KOPT-K1 (cell line): ENCODE results near the gene IL17RD.

Experiments used
- H3K27ac ChIP-seq: fragments of 200-600 bp; sonication (generic); 2 replicates; pipeline ENCODE4 v1.5.1; 2016; ENCODE audit warnings: antibody characterized with exemption, mild to moderate bottlenecking, low read depth, low read length; ENCODE audit not compliant: poor library complexity, severe bottlenecking
- H3K36me3 ChIP-seq: fragments of 200-600 bp; sonication (generic); 2 replicates; pipeline ENCODE4 v1.5.1; 2017; ENCODE audit warnings: antibody characterized with exemption, mild to moderate bottlenecking, low read length, moderate library complexity; ENCODE audit not compliant: insufficient read depth
- H3K9me3 ChIP-seq: fragments of 200-600 bp; sonication (generic); 2 replicates; pipeline ENCODE4 v1.5.1; 2017; ENCODE audit warnings: antibody characterized with exemption, low read length, mild to moderate bottlenecking; ENCODE audit not compliant: insufficient read depth, poor library complexity, severe bottlenecking

IL17RD gene

DNA sequence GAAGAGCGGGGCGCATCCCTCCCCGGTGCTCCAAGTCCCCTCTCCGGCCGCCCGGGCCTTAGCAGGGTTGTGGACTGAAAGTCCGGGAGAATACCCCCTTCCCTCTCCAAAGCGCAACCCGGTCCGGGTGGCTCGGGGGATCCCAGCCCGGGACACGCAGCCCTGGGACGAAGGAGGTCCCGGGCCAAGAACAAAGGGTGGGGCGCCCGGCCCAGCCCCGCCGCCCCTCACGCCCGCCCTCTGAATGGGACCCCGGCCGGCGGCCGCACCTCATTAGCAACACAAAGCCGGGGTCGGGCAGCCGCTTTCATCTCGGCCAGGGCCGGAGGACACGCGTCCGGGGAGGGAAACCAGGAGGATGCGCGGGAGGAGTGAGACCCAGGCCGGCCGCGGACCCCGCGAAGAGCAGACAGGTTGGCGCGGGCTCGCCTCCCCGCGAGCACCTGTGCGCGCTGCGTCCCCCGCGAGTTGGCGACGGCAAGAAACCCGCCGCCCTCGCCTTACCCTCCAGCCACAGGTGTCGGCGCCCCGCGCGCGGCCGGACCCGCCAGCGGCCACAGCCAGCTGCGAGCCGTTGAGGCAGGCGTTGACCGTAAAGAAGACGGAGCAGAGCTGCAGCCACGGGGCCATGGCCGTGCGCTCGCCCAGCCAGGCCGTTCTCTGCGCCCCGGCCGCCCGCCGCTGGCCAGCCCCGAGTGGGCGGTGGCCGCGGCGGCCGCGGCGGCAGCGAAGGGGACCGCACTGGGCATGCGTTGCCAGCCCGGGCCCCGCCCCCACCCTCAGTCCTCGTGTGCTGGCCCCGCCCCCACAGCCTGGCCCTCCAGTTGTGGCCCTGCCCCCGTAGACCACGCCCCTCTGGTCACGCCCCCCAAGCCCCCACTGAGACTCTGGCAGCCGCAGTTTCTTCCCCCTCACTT, at the start of gene IL17RD:
Gene IL17RD (minus strand): TSS at position 697 of the 917 bp plus-strand sequence. CDS start 67 bp downstream, at position 630.
- no peak within 1 kb of the TSS for H3K27ac ChIP-seq
- no peaks in the 10 kb centered on the region for H3K36me3 ChIP-seq
- no peaks in the 10 kb centered on the region for H3K9me3 ChIP-seq

DNA sequence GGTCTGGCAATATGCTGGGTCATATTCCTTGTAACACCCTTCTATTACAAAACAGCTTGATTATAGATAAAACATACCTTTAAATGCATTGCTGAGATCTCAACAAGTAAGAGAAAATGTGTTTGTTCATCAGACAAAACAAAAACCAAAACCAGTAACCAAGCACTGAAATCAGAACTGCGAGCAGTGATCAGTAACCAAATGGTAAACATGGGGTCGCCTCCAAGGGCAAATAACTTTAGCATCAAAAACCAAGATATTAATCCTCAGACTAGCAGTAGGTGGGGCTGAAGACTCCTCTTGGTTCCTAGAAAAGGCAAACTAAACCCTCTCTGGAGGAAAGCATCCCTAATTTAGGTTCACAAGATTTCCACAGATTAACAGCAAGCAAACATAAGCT, 41.3 kb upstream of the IL17RD start:
- Histone ChIP-seq H3K27ac (no peak overlapping the region), H3K36me3 (no peaks in the 10 kb centered on the region), H3K9me3 (no peaks in the 10 kb centered on the region)

DNA sequence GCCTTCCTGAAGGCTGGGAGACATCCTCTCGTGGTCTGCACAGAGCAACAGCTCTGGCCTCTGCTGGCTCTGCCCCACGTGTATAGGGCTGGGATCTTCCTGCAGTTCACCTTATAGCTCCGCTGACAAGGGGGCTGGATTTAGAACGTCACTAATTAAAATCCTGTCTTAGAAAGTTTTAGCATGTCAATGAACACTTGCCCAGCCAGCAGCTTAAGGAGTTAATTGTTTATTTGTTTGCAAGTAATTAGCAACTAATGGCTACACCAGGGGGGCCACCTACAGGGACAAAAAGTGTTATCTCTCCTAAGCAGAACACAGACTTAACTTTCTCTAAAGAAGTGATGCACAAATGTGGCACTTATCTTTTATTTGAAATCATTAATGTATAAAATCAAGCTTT, 34.7 kb upstream of the IL17RD start, which contains the start of gene HESX1:
Gene HESX1 (minus strand): TSS at position 84 of the 403 bp plus-strand sequence. CDS start 60 bp downstream, at position 24.
- Histone ChIP-seq H3K36me3 (no peaks in the 10 kb centered on the region), H3K9me3 (no peaks in the 10 kb centered on the region), H3K27ac (no peak within 1 kb of the TSS)

DNA sequence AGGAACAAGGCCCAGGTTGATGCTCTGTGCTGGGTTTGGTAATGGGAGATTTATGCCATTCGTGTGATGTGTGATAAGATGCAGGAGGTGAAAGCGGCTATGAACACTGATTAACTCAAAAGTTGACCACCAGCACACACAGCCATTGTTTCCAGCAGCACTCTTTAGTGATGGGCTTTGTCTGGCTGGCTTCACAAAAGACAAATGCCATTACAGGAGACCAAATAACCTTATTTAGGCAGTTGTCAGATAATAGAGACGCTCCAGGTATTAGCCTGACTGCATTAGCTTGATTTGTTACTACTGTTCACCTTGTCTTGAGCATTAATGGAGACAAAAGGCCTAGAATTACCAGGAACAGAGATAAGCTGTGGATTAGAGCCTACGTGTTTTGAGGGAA, 29.5 kb upstream of the IL17RD start:
- Histone ChIP-seq H3K9me3 (no peaks in the 10 kb centered on the region), H3K36me3 (no peaks in the 10 kb centered on the region), H3K27ac (no peak overlapping the region)

DNA sequence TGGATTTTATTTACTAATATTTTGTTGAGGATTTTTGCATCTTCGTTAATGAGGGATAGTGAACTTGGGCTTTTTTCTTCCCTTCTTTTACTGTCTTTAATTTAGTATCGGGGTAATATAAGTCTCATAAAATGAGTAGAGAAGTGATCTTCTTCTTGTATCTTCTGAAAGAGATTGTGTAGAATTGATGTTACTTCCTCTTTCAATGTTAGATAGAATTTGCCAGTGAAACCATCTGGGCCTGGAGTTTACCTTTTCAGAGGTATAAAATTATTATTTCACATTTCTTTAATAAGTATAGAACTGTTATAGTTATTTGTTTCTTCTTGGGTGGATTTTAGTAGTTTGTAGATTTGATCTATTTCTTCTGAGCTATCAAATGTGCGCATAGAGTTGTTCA, 26.9 kb upstream of the IL17RD start:
- Histone ChIP-seq H3K36me3 (no peaks in the 10 kb centered on the region), H3K9me3 (no peaks in the 10 kb centered on the region), H3K27ac (no peak overlapping the region)

DNA sequence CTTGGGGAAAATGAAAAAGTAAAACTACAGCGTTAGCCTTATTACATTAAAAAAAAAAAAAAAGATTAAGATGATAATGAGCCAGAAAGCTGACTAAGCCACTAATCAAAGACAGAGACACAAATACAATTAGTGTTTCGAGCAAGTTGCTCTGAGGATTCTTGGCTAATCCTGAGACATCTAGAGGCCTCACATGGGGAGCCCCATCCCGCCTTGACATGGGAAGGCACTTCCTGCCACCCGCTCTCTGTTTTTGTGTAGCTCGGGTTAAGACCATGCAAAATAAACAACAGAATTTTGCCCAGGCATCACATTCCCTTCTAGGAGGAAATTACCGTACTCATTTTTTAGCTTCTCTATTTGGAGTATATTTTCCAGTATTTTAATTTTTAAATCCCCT, 19.4 kb upstream of the IL17RD start:
- H3K9me3 ChIP-seq, result no peaks in the 10 kb centered on the region

DNA sequence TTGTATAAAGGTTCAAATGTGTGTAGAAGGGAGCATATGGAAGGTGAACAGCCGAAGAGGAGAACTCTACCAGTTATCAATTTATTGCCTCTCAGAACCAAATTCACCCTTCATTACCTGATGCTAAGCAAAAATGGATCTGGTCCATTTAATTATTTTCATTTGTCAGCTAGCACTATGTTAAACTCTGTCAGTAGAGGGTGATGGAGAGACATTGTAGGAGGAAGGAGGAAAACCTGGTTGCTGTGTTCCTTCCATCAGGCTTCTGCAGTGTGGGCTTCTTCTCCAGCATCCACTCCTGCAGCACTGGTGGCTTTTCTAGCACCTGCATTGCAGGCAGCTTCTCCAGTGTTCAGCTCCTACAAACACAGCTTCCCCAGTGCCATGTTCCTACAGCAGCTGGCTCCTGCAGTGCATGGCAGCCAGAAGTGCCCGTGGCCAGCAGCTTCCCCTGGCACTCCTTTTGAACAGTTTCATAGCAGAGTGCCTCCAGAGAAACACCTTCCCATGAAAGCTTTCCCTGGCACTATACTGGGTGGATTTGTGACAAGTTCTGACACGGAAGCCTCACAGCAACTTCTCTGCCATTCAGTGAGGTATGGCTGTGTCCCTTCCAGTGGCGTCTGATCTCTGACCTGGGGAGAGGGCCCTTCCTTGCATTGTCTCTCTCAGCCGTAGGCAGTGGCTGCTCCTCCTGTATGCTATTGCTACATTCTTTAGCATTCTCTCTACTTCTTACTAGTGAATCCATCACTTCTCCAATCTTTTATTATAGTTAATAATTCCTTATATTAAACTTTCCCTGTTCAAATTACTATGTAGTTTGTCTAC, 14.6 kb upstream of the IL17RD start:
- no peaks in the 10 kb centered on the region for H3K36me3 ChIP-seq
- no peaks in the 10 kb centered on the region for H3K9me3 ChIP-seq
- H3K27ac ChIP-seq, result no peak overlapping the region

More for the DNA sequence above, 19.4 kb upstream of the IL17RD start:
- Histone ChIP-seq H3K27ac (no peak overlapping the region), H3K36me3 (no peaks in the 10 kb centered on the region)

DNA sequence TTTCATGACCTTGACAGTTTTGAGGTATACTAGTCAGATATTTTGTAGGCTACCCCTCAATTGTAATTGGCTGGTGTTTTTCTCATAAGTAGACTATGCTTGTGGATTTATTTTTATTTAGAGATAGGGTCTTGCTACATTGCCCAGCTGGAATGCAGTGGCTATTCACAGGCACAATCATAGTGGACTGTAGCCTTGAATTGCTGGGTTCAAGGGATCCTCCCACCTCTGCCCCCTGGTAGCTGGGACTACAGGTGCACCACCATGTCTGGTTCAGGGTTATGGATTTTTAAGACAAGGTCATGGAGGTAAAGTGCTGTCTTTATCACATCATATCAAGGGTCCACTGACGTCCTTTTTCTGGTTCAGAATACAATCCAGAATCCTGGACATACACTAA, 10.9 kb upstream of the IL17RD start:
- H3K9me3 ChIP-seq, result no peaks in the 10 kb centered on the region
- no peak overlapping the region for H3K27ac ChIP-seq

DNA sequence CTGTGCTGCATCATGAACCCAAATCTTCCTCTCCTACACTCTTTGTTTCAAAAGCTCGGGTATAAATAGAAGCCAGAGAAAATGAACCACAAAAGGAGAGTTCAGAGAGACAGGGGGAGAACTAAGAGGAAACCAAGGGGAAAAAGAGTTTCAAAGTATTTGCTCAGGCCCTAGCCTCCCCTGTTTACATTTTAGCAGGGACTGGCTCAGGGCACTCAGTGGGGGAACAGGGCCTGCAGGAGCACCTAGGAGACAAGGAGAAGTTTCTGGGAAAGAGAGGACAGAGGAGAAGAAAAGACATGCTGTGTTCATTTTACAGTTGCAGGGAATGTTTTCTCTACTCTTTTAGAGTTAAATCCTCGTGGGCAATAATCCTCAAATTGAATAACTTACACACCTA, 8.5 kb upstream of the IL17RD start:
- Histone ChIP-seq H3K36me3 (no peaks in the 10 kb centered on the region), H3K9me3 (no peaks in the 10 kb centered on the region), H3K27ac (no peak overlapping the region)

More for the DNA sequence above, 10.9 kb upstream of the IL17RD start:
- no peaks in the 10 kb centered on the region for H3K36me3 ChIP-seq

DNA sequence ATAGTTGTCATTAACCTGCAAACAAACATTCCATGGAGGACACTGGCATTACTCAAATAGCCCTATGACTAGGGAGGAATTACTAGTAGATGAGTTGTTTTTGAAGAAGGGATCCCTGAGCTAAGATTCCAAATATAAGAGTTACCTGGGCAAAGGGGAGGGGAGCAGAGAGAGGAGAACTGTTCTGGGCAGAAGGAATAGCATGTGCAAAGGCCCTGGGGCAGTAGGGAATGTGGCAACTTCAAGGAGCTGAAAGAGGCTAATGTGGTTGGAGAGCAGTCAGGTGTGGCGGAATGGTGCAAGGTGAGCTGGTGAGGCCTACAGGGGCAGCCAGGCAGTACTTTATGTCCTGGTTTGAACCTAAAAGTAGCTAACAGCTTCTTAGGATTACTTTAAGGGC, 5.8 kb upstream of the IL17RD start:
- no peaks in the 10 kb centered on the region for H3K36me3 ChIP-seq
- H3K9me3 ChIP-seq, result no peaks in the 10 kb centered on the region
- H3K27ac ChIP-seq, result no peak overlapping the region

DNA sequence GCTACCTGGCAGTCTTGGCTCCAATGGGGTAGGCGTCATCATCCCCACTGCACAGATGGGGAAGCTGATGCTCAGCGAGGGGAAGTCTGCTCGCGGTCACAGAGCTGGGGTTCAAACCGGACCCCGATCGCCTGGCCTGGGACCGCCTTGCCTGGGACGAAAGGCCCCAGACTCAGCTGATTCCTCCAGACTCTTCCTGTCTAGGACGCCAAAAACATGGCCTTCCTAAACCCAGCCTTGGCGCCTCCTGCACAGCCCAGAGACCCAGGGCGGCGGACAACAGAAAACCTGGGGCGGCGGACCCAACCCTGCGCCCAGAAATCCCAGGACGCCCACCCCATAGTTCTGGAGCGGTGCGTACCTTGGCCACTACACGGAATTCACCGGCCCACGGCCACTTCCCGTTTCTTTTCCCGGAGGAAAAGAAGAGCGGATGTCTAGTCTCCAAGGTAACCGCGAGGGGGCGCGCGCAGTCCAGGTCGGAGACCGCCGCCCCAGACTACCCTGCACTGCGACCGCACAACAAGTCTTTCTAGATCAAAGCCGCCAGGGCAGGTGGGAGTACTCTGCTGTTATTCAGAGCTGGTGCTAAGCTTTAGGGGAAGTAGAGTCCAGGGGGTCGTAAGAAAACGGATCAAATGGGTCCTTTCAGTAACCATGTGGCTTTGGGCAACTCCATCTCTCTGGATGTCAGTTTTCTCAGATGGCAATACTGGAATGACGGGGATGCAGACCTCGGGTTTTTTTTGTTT, 4.9 kb upstream of the IL17RD start:
- Histone ChIP-seq H3K27ac (no peak overlapping the region), H3K36me3 (no peaks in the 10 kb centered on the region), H3K9me3 (no peaks in the 10 kb centered on the region)

DNA sequence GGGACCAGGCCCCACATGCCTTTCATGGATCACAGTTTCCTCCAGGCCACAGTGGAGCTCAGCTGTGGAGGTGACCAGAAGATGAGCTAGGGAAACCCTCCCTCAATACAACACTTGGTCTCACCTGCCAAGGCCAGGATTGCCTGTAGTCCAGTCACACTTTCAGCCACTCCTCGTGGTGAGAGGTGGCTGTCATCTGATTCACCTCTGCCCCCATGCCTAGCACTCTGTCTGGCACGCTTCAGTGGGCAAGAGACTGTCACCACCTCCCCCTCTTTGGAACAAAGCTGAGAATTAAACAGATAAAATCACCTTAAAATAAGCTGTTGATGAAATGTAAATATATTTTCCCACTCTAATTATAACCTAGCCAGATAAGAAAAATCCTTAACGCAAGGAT, 4.0 kb upstream of the IL17RD start:
- Histone ChIP-seq H3K36me3 (no peaks in the 10 kb centered on the region), H3K9me3 (no peaks in the 10 kb centered on the region), H3K27ac (no peak overlapping the region)

DNA sequence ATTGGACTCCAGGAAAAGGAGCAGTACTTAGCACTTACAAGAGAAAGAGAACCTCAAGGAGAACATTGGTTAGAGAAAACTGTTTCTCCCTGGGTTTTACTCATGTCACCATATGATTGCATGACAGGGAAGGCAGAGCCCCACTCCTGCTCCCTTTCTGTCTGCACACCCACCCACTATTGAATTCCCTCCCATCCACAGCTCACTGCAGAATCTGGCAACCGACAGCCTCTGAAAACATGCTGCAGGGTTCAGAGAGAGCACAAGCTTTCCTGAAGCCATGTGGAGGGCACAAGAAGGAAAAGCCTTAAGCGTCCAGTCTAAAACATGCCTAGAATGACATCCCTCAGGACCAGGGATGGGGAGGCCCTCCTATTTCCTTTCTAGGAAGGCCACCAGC, 3.0 kb upstream of the IL17RD start:
- Histone ChIP-seq H3K9me3 (no peaks in the 10 kb centered on the region), H3K36me3 (no peaks in the 10 kb centered on the region), H3K27ac (no peak overlapping the region)

DNA sequence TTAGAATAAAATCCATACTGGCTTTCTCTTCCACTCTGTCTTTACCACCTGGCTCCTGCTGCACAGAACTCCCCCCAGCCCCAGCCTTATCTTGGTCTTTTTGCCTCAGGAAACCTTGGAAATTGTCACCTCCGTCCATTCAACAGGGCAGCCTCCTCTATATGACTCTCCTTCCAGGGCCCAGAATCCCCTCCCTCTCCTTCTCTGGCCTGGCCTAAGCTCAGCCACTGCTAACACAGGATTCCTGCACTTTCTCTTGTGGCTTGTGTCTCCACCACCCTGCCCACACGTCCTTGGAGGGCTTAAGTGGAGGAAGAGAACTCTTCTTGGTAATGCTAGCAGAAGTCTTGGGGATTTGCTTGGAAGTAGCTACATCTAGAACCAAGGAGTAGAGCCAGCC, 1.5 kb upstream of the IL17RD start:
- Histone ChIP-seq H3K36me3 (no peaks in the 10 kb centered on the region), H3K9me3 (no peaks in the 10 kb centered on the region), H3K27ac (no peak overlapping the region)

DNA sequence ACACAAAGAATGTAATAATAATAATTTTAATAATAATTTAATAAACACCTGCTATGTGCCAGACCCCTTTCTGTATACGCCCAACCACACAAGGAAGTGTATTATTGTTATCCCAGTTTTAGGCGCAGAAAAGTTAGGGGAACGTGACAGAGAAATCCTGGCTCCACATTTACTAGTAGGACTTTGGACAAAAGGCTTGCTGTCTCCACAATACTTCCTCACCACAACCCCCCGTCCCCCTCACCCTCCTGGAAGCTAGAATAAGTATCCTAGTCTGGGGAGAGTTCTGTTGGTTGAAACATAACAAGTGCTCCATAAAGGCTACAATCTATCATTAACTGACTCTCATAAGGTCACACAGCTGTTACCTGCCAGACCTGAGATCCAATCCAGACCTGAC, 488 bp upstream of the IL17RD start:
- H3K27ac ChIP-seq, result no peak overlapping the region
- H3K36me3 ChIP-seq, result no peaks in the 10 kb centered on the region
- no peaks in the 10 kb centered on the region for H3K9me3 ChIP-seq
